ENCODE results near the gene C16orf82.

C16orf82 gene

GRCh38 chr16:27108051-27108770 is 41.5 kb downstream of the C16orf82 start:
- Histone ChIP-seq H3K27me3 (ENCODE audit: control insufficient read depth, insufficient read depth, low read length, poor library complexity, severe bottlenecking) (peaks cover 5% of the 10 kb centered on the region), H3K9me3 (ENCODE audit: control insufficient read depth, low read length) (no peaks in the 10 kb centered on the region), H3K4me1 (ENCODE audit: control insufficient read depth, insufficient read depth, low read length) (peaks cover 5% of the 10 kb centered on the region), H3K27ac (ENCODE audit: insufficient read depth, low read depth, low read length, poor library complexity, severe bottlenecking) (no peak overlapping the region), H3K4me3 (ENCODE audit: insufficient read depth, low read depth, low read length) (no peak overlapping the region), H3K36me3 (ENCODE audit: control insufficient read depth, insufficient read depth, low read length) (no peaks in the 10 kb centered on the region)
- WGBS, 2 experiments = 86 to 89% methylated on average over 13 of the region's 13 CpGs

- Histone ChIP-seq H3K9me3 (ENCODE audit: control insufficient read depth, low read length) (no peaks in the 10 kb centered on the region), H3K27me3 (ENCODE audit: control insufficient read depth, insufficient read depth, low read length, poor library complexity, severe bottlenecking) (peaks cover 5% of the 10 kb centered on the region), H3K4me1 (ENCODE audit: control insufficient read depth, insufficient read depth, low read length) (peaks cover 5% of the 10 kb centered on the region), H3K4me3 (ENCODE audit: insufficient read depth, low read depth, low read length) (no peak overlapping the region), H3K27ac (ENCODE audit: insufficient read depth, low read depth, low read length, poor library complexity, severe bottlenecking) (no peak overlapping the region), H3K36me3 (ENCODE audit: control insufficient read depth, insufficient read depth, low read length) (no peaks in the 10 kb centered on the region)
- 73 to 74% methylated on average over 17 of the region's 17 CpGs for WGBS, 2 experiments
These were observed 42.3 kb downstream of the C16orf82 start for GRCh38 chr16:27108826-27109665.

- Histone ChIP-seq H3K4me1 (ENCODE audit: control insufficient read depth, insufficient read depth, low read length) (peaks cover 5% of the 10 kb centered on the region), H3K36me3 (ENCODE audit: control insufficient read depth, insufficient read depth, low read length) (no peaks in the 10 kb centered on the region), H3K27me3 (ENCODE audit: control insufficient read depth, insufficient read depth, low read length, poor library complexity, severe bottlenecking) (peaks cover 5% of the 10 kb centered on the region), H3K27ac (ENCODE audit: insufficient read depth, low read depth, low read length, poor library complexity, severe bottlenecking) (peak overlapping the region; percentile 44), H3K4me3 (ENCODE audit: insufficient read depth, low read depth, low read length) (peak overlapping the region; percentile 39), H3K9me3 (ENCODE audit: control insufficient read depth, low read length) (no peaks in the 10 kb centered on the region)
- WGBS, 2 experiments = 8 to 9% methylated on average over 57 to 61 of the region's 61 CpGs
These were observed 43.2 kb downstream of the C16orf82 start for GRCh38 chr16:27109666-27110523.

GRCh38 chr16:27110524-27110896 is 43.8 kb downstream of the C16orf82 start:
- H3K27ac ChIP-seq (ENCODE audit: insufficient read depth, low read depth, low read length, poor library complexity, severe bottlenecking) = no peak overlapping the region
- 71 to 74% methylated on average over 7 of the region's 7 CpGs for WGBS, 2 experiments
- peaks cover 5% of the 10 kb centered on the region for H3K4me1 ChIP-seq (ENCODE audit: control insufficient read depth, insufficient read depth, low read length)
- H3K4me3 ChIP-seq (ENCODE audit: insufficient read depth, low read depth, low read length) = no peak overlapping the region
- no peaks in the 10 kb centered on the region for H3K36me3 ChIP-seq (ENCODE audit: control insufficient read depth, insufficient read depth, low read length)
- H3K9me3 ChIP-seq (ENCODE audit: control insufficient read depth, low read length) = no peaks in the 10 kb centered on the region
- H3K27me3 ChIP-seq (ENCODE audit: control insufficient read depth, insufficient read depth, low read length, poor library complexity, severe bottlenecking) = peaks cover 5% of the 10 kb centered on the region

- Histone ChIP-seq H3K27me3 (ENCODE audit: control insufficient read depth, insufficient read depth, low read length, poor library complexity, severe bottlenecking) (peaks cover 5% of the 10 kb centered on the region), H3K27ac (ENCODE audit: insufficient read depth, low read depth, low read length, poor library complexity, severe bottlenecking) (no peak overlapping the region), H3K36me3 (ENCODE audit: control insufficient read depth, insufficient read depth, low read length) (no peaks in the 10 kb centered on the region), H3K9me3 (ENCODE audit: control insufficient read depth, low read length) (no peaks in the 10 kb centered on the region), H3K4me3 (ENCODE audit: insufficient read depth, low read depth, low read length) (no peak overlapping the region), H3K4me1 (ENCODE audit: control insufficient read depth, insufficient read depth, low read length) (peaks cover 5% of the 10 kb centered on the region)
- 79 to 81% methylated on average over 7 of the region's 7 CpGs for WGBS, 2 experiments
These were observed 44.8 kb downstream of the C16orf82 start for GRCh38 chr16:27111486-27111885.

- Histone ChIP-seq H3K27me3 (ENCODE audit: control insufficient read depth, insufficient read depth, low read length, poor library complexity, severe bottlenecking) (peaks cover 5% of the 10 kb centered on the region), H3K27ac (ENCODE audit: insufficient read depth, low read depth, low read length, poor library complexity, severe bottlenecking) (no peak overlapping the region), H3K4me1 (ENCODE audit: control insufficient read depth, insufficient read depth, low read length) (peaks cover 5% of the 10 kb centered on the region), H3K36me3 (ENCODE audit: control insufficient read depth, insufficient read depth, low read length) (no peaks in the 10 kb centered on the region), H3K4me3 (ENCODE audit: insufficient read depth, low read depth, low read length) (no peak overlapping the region), H3K9me3 (ENCODE audit: control insufficient read depth, low read length) (no peaks in the 10 kb centered on the region)
- 93 to 95% methylated on average over 4 of the region's 4 CpGs for WGBS, 2 experiments
These were observed 45.5 kb downstream of the C16orf82 start for GRCh38 chr16:27112093-27112811.

- no peaks in the 10 kb centered on the region for H3K36me3 ChIP-seq (ENCODE audit: control insufficient read depth, insufficient read depth, low read length)
- 92 to 93% methylated on average over 8 of the region's 8 CpGs for WGBS, 2 experiments
- peaks cover 5% of the 10 kb centered on the region for H3K27me3 ChIP-seq (ENCODE audit: control insufficient read depth, insufficient read depth, low read length, poor library complexity, severe bottlenecking)
- H3K4me1 ChIP-seq (ENCODE audit: control insufficient read depth, insufficient read depth, low read length) = peaks cover 5% of the 10 kb centered on the region
- H3K27ac ChIP-seq (ENCODE audit: insufficient read depth, low read depth, low read length, poor library complexity, severe bottlenecking) = no peak overlapping the region
- no peak overlapping the region for H3K4me3 ChIP-seq (ENCODE audit: insufficient read depth, low read depth, low read length)
- no peaks in the 10 kb centered on the region for H3K9me3 ChIP-seq (ENCODE audit: control insufficient read depth, low read length)
These were observed 46.7 kb downstream of the C16orf82 start for GRCh38 chr16:27113341-27113841.

GRCh38 chr16:27114006-27114405 is 47.3 kb downstream of the C16orf82 start:
- Histone ChIP-seq H3K9me3 (ENCODE audit: control insufficient read depth, low read length) (no peaks in the 10 kb centered on the region), H3K36me3 (ENCODE audit: control insufficient read depth, insufficient read depth, low read length) (no peaks in the 10 kb centered on the region), H3K27ac (ENCODE audit: insufficient read depth, low read depth, low read length, poor library complexity, severe bottlenecking) (no peak overlapping the region), H3K4me1 (ENCODE audit: control insufficient read depth, insufficient read depth, low read length) (peaks cover 5% of the 10 kb centered on the region), H3K27me3 (ENCODE audit: control insufficient read depth, insufficient read depth, low read length, poor library complexity, severe bottlenecking) (peaks cover 4% of the 10 kb centered on the region), H3K4me3 (ENCODE audit: insufficient read depth, low read depth, low read length) (no peak overlapping the region)
- 90 to 91% methylated on average over 2 of the region's 2 CpGs for WGBS, 2 experiments

GRCh38 chr16:27118526-27118925 is 51.8 kb downstream of the C16orf82 start:
- H3K4me1 ChIP-seq (ENCODE audit: control insufficient read depth, insufficient read depth, low read length) = no peaks in the 10 kb centered on the region
- H3K27me3 ChIP-seq (ENCODE audit: control insufficient read depth, insufficient read depth, low read length, poor library complexity, severe bottlenecking) = no peaks in the 10 kb centered on the region
- H3K4me3 ChIP-seq (ENCODE audit: insufficient read depth, low read depth, low read length) = no peak overlapping the region
- no peaks in the 10 kb centered on the region for H3K36me3 ChIP-seq (ENCODE audit: control insufficient read depth, insufficient read depth, low read length)
- 92 to 93% methylated on average over 3 to 4 of the region's 5 CpGs for WGBS, 2 experiments
- no peak overlapping the region for H3K27ac ChIP-seq (ENCODE audit: insufficient read depth, low read depth, low read length, poor library complexity, severe bottlenecking)
- H3K9me3 ChIP-seq (ENCODE audit: control insufficient read depth, low read length) = no peaks in the 10 kb centered on the region

Measured in ectodermal cell (in vitro differentiated cells).